ENCODE results near the gene RPS19BP1.
"Not testable (repeated sequence)": the region's sequence is repeated elsewhere in the genome, so short reads cannot be mapped to it uniquely, and the experiment has no call there.

RPS19BP1 gene

GRCh38 chr22:39524753-39525657 is 7.5 kb downstream of the RPS19BP1 start:
- Mint-ChIP-seq H3K27ac (peak overlapping the region in 1 of 2 donors; percentile 43), H3K27me3 (no peaks in the 10 kb centered on the region), H3K9me3 (no peaks in the 10 kb centered on the region), H3K4me3 (peak overlapping the region; percentile 24 to 27), H3K4me1 (peaks cover 94% of the 10 kb centered on the region)
- DNase-seq (no peak), ATAC-seq (no peak)

GRCh38 chr22:39524089-39524752 is 8.3 kb downstream of the RPS19BP1 start:
- Mint-ChIP-seq H3K4me3 (peak overlapping the region; percentile 24 to 68), H3K27me3 (no peaks in the 10 kb centered on the region), H3K4me1 (peaks cover 89% of the 10 kb centered on the region), H3K27ac (peak overlapping the region in 1 of 2 donors; percentile 100), H3K9me3 (no peaks in the 10 kb centered on the region)
- no peak for DNase-seq
- ATAC-seq, result no peak

- H3K4me3 Mint-ChIP-seq, result peak overlapping the region; percentile 91 to 93
- ATAC-seq (no peak), DNase-seq (peak in 1 of 2 donors; percentile 56)
Measured at GRCh38 chr22:39522567-39523300, 9.8 kb downstream of the RPS19BP1 start.

GRCh38 chr22:39522091-39522490 is 10.5 kb downstream of the RPS19BP1 start:
- not testable (repeated sequence) for ATAC-seq, DNase-seq, H3K27me3 Mint-ChIP-seq, H3K9me3 Mint-ChIP-seq
- Mint-ChIP-seq H3K27ac (peak overlapping the region; percentile 98 to 100), H3K4me3 (peak overlapping the region; percentile 91 to 93), H3K4me1 (peaks cover 76% of the 10 kb centered on the region)

More at GRCh38 chr22:39522567-39523300, 9.8 kb downstream of the RPS19BP1 start:
- Mint-ChIP-seq H3K27me3 (no peaks in the 10 kb centered on the region), H3K9me3 (no peaks in the 10 kb centered on the region), H3K4me1 (peaks cover 83% of the 10 kb centered on the region), H3K27ac (peak overlapping the region; percentile 98 to 100)

- peak overlapping the region; percentile 91 to 93 for H3K4me3 Mint-ChIP-seq
- H3K4me1 Mint-ChIP-seq, result peaks cover 68% of the 10 kb centered on the region
- peak in 1 of 2 donors; percentile 39 for DNase-seq
- H3K27ac Mint-ChIP-seq, result peak overlapping the region; percentile 98 to 100
- not testable (repeated sequence) for H3K9me3 Mint-ChIP-seq, H3K27me3 Mint-ChIP-seq, ATAC-seq
Measured at GRCh38 chr22:39521106-39521885, 11.3 kb downstream of the RPS19BP1 start.

- no peaks in the 10 kb centered on the region for H3K9me3 Mint-ChIP-seq
- H3K4me1 Mint-ChIP-seq, result peaks cover 68% of the 10 kb centered on the region
- peak; percentile 89 to 90 for DNase-seq
- no peaks in the 10 kb centered on the region for H3K27me3 Mint-ChIP-seq
- ATAC-seq, result peak; percentile 39
- H3K4me3 Mint-ChIP-seq, result peak within 1 kb of the TSS; percentile 91 to 93
- peak within 1 kb of the TSS; percentile 98 to 100 for H3K27ac Mint-ChIP-seq
Measured at GRCh38 chr22:39520226-39521105, 12.1 kb downstream of the RPS19BP1 start, which contains the start of gene ATF4. Gene ATF4, plus strand, starts transcription at chr22:39520562. Its CDS starts 884 bp downstream, at chr22:39521446.

DNA sequence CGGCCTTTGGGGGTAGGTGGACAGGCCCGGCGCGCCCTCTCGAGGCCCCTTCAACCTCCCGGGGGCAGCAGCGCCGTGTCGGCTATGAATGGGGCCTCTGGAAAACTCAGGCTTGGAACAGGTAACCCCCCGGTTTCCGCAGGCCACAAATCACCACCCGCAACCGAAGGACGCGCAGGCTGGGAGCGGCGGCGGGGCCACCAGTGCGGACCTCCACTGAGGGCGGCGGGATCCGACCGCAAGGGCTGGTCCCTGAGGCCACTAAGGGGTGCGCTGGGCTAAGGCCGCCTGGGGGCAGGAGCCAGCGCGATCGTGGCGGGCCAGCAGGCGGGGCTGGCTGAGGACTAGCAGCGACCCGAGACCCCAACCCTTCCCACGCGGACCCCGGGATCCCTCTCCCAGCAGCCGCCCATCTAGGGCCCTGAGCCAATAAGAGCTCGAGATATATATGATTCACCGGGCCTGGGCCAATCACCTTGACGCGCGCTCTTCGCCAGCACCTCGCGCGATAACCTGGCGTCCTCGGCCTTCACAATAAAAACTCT is 12.8 kb downstream of the RPS19BP1 start:
- DNase-seq (peak; percentile 95 to 98), ATAC-seq (peak; percentile 95)
- Mint-ChIP-seq H3K9me3 (no peaks in the 10 kb centered on the region), H3K27me3 (no peaks in the 10 kb centered on the region), H3K4me3 (peak overlapping the region; percentile 91 to 93), H3K27ac (peak overlapping the region; percentile 98 to 100), H3K4me1 (peaks cover 68% of the 10 kb centered on the region)

GRCh38 chr22:39518996-39519680 is 13.4 kb downstream of the RPS19BP1 start:
- no peaks in the 10 kb centered on the region for H3K9me3 Mint-ChIP-seq
- DNase-seq (peak in 1 of 2 donors; percentile 48), ATAC-seq (peak; percentile 2)
- no peaks in the 10 kb centered on the region for H3K27me3 Mint-ChIP-seq
- peaks cover 68% of the 10 kb centered on the region for H3K4me1 Mint-ChIP-seq
- H3K27ac Mint-ChIP-seq, result peak overlapping the region; percentile 98 to 100
- H3K4me3 Mint-ChIP-seq, result peak overlapping the region; percentile 91 to 93

- Mint-ChIP-seq H3K4me3 (peak overlapping the region; percentile 91 to 93), H3K9me3 (no peaks in the 10 kb centered on the region), H3K4me1 (peaks cover 63% of the 10 kb centered on the region), H3K27ac (peak overlapping the region in 1 of 2 donors; percentile 100), H3K27me3 (no peaks in the 10 kb centered on the region)
- ATAC-seq, result no peak
- no peak for DNase-seq
Measured at GRCh38 chr22:39518144-39518786, 14.3 kb downstream of the RPS19BP1 start.

DNA sequence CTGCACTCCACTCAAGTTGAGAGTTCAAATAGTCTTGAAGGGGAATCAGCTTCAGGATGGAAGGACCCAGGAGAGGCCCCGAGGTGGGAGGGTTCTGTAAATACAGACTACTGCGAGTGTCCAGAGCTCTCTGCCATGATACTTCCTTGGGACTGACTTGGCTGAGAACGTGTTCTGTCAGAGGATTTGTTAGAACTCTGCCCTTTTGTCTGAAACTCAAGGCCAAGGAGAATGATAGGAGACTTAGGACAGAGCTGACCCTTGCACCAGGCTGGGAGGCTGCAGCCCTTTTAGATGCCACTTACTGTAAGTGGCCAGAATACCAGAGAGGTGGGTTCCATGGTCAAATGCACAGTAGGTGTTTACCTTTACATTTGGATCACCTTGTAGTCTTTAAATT is 15.1 kb downstream of the RPS19BP1 start:
- no peak overlapping the region for H3K4me3 Mint-ChIP-seq
- H3K27me3 Mint-ChIP-seq, result no peaks in the 10 kb centered on the region
- no peaks in the 10 kb centered on the region for H3K9me3 Mint-ChIP-seq
- peaks cover 55% of the 10 kb centered on the region for H3K4me1 Mint-ChIP-seq
- ATAC-seq (no peak), DNase-seq (no peak)
- H3K27ac Mint-ChIP-seq, result no peak overlapping the region

GRCh38 chr22:39515266-39516050 is 17.1 kb downstream of the RPS19BP1 start:
- peak overlapping the region in 1 of 2 donors; percentile 89 for H3K27ac Mint-ChIP-seq
- H3K4me1 Mint-ChIP-seq, result peaks cover 39% of the 10 kb centered on the region
- no peak for DNase-seq
- H3K9me3 Mint-ChIP-seq, result no peaks in the 10 kb centered on the region
- ATAC-seq, result no peak
- no peaks in the 10 kb centered on the region for H3K27me3 Mint-ChIP-seq
- no peak overlapping the region for H3K4me3 Mint-ChIP-seq

GRCh38 chr22:39514373-39514973 is 18.1 kb downstream of the RPS19BP1 start:
- DNase-seq, result peak in 1 of 2 donors; percentile 29
- no peak for ATAC-seq
- Mint-ChIP-seq H3K27ac (no peak overlapping the region), H3K4me1 (peaks cover 36% of the 10 kb centered on the region), H3K27me3 (no peaks in the 10 kb centered on the region), H3K9me3 (no peaks in the 10 kb centered on the region), H3K4me3 (no peak overlapping the region)
